Activated CD8-positive, alpha-beta memory T cell treated with anti-CD3 and anti-CD28 coated beads for 24 hours (primary cell): Measurements from ENCODE around the gene FAM171A1.
"Not testable (repeated sequence)": the region's sequence is repeated elsewhere in the genome, so short reads cannot be mapped to it uniquely, and the experiment has no call there.

Experiments
- DNase-seq: peaks from one replicate; pipeline ENCODE4 v3.0.0-alpha.2; 2020

FAM171A1 gene

DNA sequence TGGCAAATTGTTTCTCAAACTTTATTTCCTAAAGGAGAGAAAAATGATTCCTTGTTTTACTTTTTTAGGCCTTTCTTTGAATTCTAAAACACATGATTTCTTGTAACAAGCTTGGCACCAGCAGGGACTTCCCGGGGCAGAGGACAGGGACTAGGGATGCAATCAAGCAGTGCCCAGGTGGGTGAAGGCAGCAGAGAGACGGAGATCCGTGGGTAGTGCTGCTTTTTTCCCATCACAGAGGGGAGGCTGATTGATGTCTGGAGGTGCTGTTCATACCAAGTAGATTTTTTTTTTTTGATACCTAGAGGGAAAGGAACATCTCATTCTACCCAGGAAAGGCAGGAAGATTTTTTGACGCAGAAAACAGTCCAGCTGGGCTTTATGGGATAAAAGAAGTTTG, 91.9 kb downstream of the FAM171A1 start:
- no peak for DNase-seq

DNA sequence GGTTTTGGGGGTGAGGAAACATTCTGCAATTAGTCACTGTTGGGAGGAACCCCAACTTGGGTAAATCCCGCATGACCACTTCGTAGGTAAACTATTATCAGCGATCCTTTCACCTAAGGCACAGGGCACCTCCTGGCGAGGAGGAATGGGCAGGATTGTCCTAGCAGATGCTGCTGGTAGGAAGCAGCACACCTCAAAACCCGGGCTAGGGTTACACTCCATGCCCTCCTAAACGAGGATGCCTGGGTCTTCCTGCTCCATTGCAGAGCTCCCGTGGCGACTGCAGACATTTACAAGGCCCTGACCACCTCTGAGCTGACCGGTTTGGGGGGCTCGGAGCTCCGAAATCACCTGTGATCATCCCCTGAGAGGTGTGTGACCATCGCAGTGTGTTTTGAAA, 92.3 kb downstream of the FAM171A1 start:
- no peak for DNase-seq

DNA sequence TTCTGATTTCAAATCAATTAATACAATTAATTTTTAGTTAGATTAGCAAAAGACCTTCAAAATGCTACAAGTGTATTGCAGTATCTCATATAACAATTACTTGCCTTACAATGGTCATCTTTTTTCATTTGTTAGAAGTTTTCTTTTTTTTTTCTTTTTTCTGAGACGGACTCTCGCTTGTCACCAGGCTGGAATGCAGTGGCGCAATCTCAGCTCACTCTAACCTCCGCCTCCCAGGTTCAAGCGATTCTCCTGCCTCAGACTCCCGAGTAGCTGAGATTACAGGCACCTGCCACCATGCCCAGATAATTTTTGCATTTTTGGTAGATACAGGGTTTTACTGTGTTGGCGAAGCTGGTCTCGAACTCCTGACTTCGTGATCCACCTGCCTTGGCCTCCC, 95.0 kb downstream of the FAM171A1 start:
- DNase-seq = not testable (repeated sequence)

DNA sequence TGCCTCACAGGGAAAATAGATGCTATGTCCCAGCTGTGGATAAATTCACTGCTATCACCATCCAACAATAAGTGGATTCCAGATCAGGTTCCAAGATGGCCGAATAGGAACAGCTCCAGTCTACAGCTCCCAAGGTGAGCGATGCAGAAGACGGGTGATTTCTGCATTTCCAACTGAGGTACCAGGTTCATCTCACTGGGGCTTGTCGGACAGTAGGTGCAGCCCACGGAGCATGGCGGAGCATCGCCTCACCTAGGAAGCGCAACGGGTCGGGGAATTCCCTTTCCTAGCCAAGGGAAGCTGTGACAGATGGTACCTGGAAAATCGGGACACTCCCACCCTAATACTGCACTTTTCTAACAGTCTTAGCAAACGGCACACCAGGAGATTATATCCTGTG, 101.3 kb downstream of the FAM171A1 start:
- not testable (repeated sequence) for DNase-seq

DNA sequence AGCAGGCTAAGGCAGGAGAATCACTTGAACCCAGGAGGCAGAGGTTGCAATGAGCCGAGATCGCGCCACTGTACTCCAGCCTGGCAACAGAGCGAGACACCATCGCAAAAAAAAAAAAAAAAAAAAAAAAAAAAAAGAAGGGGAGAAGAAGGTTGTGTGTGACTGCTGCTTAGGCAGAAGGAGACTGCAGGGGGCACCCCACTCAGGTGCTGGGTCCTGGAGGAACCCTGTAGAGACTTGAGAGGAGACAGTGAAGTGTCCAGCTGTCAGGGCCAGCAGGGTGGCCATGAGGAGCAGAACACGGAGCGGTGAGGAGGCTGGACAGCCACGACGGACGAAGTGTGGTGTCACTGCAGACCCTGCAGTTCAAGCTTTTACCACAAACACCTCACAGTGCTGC, 103.6 kb downstream of the FAM171A1 start:
- DNase-seq = no peak

DNA sequence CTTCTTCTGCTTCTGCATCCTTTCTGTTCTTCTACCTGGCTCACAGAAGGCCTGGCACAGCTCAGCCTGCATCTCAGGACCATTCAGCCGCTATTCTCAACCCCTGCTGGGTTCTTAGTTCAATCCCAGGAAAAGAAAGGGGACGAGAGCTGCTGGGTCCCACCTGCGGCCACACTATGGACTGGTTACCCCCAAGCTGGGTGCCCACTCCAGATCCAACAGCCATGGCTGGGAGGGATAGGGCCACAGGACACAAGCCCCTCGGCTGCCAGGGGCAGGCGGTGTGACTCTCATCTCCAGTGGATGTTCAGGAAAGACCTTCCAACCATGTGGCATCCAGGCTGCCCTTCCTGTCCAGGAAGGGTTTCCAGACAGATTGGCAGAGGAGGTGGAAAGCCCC, 105.0 kb downstream of the FAM171A1 start:
- DNase-seq = no peak

DNA sequence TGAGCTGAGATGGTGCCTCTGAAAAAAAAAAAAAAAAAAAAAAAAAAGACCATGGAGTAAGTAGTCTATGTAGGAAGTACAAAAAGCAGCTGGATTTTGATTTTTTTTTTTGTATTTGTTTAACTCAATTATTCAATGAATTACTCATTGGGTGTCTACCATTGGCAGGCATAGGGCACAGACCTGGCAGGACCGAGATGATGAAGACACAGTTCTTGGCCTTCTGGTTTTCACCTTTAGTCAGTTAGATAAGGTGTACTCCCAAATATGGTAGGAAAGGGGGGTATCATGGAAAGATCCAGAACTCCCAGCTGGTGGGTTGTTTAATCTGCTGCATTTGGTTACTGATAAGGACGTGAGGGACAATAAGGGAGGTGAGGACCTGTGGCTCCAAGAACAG, 105.5 kb downstream of the FAM171A1 start:
- DNase-seq = no peak

DNA sequence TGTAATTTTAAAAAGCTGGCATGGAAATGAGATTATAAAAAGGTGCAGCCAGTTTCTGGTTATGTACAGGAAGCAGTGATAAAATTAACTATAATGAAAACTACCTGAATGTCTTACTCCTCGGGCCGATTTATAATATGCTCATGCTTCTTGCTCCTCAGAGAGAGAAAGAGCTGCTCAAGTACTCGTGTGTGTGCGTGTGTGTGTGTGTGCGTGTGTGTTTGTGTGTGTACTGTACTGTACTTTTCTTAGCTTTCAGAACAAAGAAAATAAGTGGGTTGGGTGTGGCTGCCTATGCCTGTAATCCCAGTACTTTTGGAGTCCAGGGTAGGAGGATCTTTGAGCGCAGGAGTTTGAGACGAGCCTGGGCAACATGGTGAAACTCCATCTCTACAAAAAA, 106.0 kb downstream of the FAM171A1 start:
- DNase-seq = no peak

DNA sequence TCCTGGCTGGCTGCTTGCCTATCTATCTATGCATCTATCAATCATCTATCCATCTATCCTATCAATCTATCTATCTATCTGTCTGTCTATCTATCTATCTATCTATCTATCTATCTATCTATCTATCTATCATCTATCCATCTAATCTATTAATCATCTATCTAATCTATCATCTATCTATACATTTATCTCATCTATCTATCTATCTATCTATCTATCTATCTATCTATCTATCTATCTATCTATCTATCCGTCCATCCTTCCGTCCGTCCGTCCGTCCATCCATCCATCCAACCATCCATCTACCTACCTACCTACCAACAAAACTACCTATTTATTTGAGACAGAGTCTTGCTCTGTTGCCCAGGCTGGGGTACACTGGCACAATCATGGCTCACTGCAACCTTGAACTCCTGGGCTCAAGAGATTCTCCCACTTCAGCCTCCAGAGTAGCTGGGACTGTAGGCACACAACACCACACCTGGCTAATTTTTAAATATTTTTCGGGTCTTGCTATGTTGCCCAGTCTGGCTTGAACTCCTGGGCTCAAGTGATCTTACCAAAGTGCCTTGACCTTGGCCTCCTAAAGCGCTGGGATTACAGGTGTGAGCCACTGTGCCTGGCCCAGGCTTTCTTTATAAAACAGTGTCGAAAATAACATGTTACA, 107.3 kb downstream of the FAM171A1 start:
- no peak for DNase-seq

DNA sequence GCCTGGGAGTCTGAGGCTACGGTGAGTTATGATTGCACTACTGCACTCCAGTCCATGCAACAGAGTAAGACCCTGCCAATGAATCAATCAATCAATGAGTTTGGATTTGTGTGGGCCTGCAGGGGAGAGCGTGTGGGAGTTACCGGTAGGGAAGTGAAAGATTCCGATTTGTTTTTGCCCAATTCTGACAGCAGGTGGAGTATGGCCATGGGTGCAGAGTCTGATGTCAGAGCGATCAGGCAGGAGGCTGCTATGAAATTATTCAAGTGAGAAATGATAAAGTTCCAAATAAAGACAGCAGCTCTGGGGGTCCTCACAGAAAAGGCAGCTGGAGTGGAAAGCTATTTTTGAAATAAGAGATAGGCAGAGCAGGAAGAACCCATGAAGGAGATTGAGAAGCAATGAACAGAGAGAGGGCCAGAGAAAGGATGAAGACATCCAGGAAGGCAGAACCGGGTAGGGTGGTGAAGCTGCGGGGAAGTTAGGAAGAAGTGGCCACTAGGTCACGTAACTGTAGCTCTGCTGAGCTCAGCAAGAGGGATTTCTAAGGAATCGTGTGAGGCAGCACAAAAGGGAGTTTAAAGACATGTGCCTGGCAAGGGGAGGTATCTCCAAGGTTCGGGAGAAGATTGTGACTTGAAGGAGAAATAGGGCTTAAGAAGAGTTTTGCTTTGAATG, 108.9 kb downstream of the FAM171A1 start:
- no peak for DNase-seq

DNA sequence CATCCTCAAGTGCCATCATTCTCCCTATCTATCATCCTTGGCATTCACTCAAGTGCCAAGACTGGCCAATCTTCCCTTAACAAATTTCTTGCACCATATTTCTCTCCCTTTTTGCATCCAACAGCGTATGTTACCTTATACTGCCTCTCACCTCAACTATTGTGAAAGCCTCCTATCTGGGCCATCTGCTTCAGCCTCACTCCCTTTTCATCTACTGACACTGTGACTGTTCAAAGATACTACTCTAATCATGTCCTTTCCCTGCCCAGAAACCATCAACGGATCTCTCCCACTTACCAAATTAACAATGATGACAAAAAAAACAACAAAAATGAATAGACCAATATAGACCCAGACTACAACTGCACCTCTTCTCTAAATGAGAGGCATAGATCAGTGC, 112.0 kb downstream of the FAM171A1 start:
- no peak for DNase-seq

DNA sequence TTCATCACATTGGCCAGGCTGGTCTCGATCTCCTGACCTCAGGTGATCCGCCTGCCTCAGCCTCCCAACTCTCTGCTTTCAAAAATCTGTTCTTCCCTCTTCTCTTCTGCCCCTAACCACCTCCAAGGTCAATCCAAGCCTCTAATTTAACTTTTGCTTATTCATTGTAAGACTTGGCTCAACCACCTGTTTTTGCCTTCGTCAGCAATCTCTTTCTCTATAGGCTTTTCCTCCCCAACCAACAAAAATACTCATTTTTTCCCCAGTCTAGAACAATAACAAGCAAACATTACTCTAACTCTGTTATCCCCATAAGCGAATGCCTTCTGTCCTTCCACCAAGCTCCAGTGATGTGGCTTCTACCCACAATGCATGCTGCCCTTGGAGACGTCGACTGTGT, 112.8 kb downstream of the FAM171A1 start:
- DNase-seq = no peak

DNA sequence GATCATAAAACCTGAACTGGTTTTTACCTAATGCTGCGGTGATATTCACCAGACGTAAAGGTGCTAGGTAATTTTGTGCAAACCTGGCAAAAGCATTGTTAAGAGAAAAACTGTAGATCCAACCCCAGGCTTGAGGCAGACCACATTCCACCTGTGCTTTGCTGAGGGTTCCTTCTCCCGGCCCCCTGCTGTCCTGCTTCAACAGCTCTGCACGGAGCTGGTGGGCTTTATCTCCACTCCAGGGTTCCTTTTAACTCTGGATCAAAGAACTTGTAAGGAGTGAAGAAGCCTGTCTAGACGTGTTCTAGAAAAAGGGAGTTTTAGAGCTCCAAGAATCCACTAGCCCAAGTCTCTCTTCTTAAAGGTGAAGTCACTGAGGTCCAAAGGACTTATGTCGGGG, 115.1 kb downstream of the FAM171A1 start:
- DNase-seq = no peak

DNA sequence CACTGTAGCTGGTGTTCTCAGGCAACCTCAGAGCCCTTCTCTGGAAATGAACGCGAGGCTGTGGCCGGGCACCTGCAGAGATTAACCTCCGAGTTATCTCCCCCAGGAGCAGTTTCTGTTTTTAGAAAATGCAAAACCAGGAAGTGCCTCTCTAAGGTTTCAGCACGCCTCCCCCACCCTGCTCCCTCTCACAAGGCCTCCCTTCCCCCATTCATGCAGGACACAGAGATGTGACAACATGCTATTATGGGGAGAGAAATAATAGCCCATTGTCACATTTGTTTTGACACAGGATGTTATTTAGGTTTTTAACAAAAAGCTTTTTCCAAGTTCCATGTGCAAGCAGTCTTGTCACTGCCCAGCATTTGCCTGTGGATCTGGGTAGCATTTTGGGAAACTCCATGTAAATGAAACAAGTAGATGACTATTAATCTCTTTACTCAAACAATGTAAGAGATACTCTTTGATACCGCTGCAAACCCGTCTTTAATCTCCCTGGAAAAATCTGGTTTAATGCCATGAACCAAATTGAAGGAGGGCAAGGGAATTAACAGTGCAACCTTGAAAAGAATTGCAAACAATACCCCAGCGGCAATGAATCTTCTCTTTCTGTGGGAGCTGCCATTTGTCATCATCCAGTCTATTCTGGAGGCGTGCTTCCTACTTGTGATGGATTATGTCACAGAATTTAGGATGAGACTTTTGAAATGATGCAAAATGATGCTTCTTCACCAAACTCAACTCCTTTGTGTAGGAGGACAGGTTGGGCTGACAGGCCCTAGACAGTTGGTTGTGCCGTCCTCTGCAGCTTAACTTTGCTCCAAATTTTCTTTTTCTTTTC, 116.1 kb downstream of the FAM171A1 start:
- DNase-seq = peak; percentile 61

DNA sequence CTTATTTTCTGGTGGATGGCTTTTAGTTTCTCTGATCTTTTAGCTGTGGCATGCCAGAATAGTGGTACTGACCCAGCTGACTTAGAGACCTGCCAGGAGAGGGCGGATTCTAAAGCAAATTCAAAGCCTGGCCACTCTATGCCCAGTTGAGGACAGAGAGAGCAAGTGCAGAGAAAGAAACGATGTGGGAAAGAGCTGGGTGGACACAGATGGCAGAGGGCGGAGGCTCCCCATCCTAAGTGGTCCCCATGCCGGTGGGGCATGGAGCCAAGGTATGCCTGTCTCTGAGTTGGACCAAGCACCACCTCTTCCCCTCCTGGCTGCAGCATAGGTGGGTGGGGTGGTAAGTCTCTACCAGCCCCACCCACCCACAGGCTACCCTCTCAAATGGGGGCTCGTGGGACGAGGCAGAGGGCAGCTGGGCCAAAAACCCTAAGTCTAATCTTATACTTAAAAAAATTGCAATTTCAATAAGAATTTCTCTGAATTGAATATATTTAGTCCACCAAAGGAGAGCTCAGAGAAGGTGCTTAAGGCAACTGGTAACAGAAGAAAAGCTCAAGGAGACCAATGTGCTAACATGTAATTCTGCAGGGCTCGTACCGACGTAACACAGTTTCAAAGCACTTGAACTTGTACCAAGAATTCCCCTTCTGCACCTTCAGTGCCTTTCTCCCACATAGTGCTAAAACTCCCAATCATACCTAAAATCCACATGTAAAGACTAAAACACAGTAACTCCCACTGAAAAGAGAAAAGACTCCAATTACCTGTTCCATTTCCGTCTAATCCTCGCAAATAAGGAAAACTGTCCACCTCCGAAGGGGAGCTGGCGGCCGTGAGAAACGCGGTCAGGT, 116.9 kb downstream of the FAM171A1 start:
- no peak for DNase-seq

DNA sequence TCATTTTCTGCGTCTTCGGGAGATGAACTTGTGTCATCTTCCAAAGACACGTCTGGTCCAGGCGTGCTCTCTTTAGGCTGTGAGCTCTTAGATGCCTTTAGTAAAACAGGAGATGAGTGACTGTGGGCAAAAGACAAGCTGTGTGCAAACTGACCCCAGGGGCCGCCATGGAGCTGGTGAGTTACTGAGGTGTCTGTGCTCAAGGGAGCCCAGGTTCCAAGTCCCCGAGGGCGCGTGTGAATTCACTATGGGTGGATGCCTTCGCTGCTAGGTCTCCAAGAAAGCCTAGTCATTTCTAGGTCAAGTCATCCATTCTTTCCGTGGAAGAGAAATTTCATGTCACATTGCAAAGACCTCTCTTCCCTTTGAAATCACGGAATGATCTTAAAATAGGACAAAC, 118.7 kb downstream of the FAM171A1 start:
- DNase-seq = no peak

DNA sequence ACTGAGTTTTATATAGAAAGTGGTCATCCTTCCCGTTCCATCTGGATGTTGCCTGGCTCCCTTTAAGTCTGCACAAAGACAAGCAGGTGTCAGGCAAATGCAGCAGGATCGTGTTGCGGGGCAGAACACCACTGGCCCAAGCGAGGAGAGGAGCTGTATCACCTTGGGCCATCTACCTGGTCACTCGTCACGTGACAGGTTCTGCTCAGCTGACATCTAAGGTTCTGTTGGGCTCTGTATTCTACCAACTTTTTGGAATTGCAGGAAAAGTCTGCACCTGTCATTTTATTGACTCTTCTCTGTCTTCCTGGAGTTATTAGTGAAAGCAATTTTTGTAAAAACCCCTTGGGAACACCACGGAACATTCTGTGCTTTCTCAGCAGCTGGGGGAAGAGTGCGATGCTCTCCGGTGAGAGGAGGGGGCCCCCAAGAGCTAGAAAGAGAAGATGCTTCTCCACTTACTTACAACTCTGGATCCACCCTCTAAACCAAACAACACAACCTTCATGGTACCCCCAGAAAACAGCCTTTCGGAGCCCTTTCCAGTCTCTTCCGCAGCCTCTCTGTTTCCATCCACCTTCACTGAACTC, 119.2 kb downstream of the FAM171A1 start:
- no peak for DNase-seq

DNA sequence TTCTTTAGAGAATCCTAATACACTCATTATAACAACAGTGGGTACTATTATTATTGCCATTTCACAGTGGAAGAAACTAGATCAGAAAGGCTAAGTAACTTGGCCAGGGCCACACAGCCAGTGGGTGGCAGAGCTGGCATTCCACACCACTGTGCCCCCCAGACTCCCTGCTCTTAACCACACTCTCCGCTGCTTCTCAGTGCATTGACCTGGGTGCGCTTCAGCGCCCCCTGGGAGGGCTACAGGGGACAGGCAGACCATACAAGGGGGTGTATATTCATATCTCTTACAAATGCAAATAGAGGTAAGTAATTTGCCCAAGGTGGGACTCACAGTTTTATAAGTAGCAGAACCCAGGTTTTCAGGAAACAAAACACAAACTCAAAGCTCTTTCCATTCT, 125.6 kb downstream of the FAM171A1 start:
- DNase-seq = no peak

DNA sequence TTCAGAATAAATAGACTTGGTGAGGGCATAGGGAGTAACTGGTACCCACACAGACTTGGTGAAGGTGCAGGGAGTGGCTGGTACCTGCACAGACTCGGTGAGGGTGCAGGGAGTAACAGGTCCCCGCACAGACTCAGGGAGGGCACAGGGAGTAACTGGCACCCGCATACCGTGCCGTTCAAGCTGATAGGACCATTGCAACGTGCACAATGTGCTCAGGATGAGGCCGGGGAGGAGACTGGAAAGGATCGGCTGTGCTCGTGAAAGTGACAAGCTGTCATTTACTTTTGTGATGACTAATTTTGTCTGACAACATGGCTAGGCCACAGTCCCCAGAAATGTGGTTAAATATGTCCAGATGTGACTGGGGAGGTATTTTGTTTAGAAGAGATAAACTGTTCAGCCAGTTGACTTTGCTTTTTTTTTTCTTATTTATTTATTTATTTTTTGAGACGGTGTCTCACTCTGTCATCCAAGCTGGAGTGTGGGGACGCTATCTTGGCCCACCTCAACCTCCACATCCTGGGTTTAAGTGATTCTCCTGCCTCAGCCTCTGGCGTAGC, 126.4 kb downstream of the FAM171A1 start:
- no peak for DNase-seq

DNA sequence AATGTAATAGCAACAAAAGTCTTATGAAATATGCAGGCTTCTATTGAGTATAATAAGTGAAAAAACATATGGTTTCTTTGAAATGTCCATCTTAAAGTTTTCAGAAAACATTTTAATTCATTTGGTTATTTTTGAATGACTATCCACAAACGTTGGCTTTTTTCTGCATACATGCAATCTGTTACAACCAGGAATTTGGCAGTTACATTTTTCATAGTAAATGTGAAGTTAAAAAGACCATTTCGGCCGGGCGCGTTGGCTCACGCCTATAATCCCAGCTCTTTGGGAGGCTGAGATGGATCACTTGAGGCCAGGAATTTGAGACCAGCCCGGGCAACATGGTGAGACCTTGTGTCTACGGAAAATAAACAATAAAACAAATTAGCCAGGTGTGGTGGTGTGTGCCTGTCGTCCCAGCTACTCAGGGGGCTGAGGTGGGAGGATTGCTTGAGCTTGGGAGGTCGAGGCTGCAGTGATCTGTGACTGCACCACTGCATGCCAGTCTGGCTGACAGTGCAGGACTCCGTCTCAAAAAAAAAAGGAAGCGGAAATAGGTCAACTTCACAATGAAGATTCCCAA, 128.7 kb downstream of the FAM171A1 start:
- DNase-seq = no peak

DNA sequence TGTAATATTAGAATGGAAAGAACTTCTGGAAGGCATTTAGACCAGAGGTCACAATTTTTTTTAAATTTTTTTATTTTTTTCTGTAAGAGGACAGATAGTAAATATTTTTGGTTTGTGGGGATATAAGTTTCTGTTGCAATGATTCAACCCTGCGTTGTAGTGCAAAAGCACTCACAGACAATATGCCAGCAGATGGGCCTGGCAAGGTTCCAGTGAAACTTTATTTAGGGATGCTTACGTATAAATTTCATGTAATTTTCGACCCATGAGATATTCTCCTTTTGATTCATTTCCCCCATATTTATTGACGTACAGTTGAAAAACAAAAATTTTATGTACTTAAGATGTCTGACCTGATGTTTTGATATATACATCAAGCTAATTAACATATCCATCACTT, 129.8 kb downstream of the FAM171A1 start:
- no peak for DNase-seq
